Jurkat, Clone E6-1 (cell line): ENCODE results near the gene VAMP2.

ENCODE experiments used
- DNase-seq: peaks from one replicate; pipeline ENCODE4 v3.0.0-alpha.2; 2011; ENCODE audit warnings: low read depth, low spot score
- H3K4me3 ChIP-seq: 2 replicates; pipeline ENCODE4 v1.5.1; 2011; ENCODE audit warnings: mild to moderate bottlenecking, low read length, control low read depth, moderate library complexity

Gene VAMP2

DNA sequence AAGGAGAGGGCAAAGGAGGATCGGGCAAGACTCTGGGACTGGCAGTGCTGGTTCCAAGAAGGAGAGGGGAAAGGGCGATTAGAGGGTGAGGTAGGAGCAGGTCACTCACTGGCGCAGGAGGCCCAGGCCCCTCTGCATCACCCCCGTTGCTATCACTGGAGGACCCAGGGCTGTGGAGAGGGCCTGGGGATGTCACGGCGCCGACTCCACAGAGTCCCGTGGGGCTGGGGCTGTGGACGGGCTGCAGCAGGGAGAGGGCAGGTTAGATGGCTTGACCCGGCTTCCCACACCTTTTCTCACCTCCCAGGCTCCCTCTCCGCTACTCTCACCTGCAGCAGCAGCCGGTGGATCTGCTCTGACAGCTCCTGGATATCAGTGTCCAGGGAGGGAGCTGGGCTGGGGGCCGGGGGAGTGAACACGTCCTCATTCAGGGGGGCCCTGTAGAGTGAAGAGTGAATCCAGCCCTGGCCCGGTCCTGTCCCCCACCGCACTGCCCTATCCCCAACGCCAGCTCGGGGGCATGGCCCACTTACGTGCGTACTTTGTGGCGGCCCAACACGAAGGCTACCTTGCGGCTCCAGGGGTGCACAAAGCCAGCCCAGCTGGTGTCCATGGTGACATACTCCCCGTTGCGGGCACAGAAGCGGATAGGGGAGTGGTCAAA lies 15.5 kb downstream of the VAMP2 start:
- DNase-seq, result no peak
- no peak overlapping the region for H3K4me3 ChIP-seq

DNA sequence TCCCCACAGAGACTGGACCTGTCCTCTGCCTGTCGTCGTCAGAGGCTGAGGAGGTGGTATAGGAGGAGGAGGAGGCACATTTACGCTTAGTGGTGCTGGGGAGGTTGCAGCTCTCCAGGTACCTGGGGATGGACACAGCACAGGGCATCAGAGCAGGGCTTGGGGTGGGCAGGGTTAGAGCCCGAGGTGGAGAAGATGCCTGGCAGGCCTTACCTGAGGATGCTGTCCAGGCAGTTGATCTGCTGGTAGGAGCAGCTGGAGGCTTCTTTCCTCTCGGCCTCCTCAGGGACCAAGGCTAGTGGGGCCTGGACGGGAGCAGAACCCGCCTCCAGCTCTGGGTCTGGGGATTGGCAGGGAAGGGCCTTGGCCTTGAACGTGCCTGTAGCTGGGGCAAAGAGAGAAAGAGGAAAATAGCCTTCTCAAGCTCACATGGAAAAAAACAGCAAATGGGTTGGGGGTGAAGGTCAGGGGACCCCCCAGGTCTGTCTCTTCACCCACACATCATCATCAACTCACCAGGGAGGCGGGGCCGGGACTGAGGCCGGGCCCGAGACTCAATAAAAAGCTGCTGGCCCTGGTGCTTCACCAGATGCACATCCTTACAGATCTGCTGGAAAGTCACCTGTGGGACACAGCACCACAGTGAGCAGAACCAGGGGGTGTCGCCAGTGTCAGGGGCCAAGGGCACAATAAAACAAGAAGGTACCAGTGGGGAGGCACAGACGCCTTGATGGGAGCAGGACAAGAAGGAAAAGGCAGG lies 16.2 kb downstream of the VAMP2 start:
- DNase-seq, result no peak
- H3K4me3 ChIP-seq, result no peak overlapping the region

DNA sequence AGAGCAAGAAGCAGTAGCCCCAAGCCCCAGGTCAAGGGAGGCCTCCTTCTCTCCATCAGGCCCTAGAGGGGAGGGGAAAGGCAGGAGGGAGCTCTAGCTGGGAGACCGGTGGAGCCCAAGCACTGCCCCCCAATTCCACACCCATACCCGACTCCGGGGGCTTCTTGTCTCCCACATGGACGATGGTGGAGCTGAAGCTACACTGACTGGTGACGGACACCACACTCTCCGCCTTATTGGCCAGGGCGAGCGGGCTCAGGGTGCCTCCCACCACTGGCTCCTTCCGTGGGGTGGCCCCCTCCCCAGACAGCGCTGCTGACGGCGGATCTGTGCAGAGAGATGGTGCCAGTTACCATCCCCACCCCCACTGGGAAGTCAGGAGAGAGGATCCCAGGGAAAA lies 16.9 kb downstream of the VAMP2 start:
- no peak for DNase-seq
- no peak overlapping the region for H3K4me3 ChIP-seq

GRCh38 chr17:8144401-8145231 lies 18.1 kb downstream of the VAMP2 start:
- DNase-seq, result no peak
- no peak overlapping the region for H3K4me3 ChIP-seq

DNA sequence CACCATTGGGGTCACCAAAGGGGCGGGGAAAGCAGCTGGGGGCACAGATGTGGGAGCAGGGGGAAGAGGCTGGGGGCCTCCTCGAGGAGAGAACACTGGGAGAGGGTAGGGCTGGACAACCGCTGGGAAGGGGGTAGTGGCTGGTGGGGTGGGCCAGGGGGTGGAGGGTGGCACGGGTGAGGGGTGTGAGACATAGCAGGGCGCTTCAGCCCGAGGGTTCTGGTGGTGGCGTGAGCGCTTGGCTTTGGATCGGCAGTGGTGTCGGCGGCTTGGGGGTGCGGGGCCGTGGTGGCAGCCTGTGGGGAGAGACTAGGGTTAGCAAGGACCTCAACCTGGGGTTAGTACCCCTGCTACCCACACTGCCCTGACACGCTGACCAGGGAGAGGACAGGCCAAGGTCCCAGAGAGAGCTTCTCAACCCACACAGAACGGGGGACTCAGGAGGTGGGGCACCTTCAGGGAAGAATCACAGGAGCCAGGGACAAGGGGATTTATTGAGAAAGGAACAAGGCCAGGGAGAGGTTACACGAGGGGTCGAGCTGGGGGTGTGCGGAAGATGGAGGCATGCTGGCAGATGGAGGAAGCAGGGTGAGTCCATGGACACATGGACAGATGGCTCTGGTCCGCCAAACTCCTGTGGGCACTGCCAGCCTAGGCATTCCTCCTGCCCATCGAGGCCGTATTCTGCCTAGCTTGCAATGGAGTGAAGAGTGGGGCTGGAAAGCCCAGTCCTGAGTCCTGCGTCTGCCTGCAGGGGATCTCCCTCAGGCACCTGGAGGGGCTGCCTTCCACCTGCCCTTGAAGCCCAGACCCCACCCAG lies 19.0 kb downstream of the VAMP2 start:
- no peak for DNase-seq
- H3K4me3 ChIP-seq, result no peak overlapping the region

DNA sequence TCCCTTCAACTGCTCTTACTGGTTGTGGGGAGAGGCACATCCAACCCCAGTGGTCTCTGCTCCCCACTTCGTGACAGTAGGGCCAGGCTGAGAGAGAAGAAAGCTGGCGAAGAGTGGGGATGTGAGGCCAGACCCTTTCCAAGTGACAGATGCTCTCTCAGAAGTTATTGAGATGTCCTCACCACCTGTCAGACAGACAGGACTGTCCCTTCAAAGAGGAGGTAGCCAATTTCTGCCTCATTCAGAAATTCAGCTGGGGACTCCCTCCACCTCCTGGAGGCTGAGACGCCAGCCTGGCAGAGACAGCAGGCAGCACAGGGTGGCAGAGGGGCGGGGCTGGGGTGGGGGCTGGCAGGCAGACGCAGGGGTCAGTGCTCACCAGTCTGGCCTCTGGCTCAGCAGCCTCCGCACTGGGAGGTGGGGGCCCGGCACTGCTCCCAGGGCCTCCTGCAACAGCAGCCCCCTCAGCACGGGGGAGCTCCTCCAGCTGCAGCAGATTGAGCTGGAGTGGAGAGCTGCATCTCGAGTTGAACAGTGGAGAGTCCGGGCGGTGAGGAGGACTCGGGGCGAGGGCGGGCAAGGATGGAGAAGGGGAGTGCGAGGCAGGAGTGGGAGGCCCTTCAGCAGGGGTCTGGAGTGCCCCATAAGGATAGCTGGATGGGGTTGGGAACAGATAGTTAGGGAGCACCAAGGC lies 19.7 kb downstream of the VAMP2 start:
- H3K4me3 ChIP-seq, result no peak overlapping the region
- DNase-seq, result no peak

GRCh38 chr17:8142158-8142886 lies 20.4 kb downstream of the VAMP2 start:
- DNase-seq, result no peak
- no peak overlapping the region for H3K4me3 ChIP-seq

- no peak overlapping the region for H3K4me3 ChIP-seq
- no peak for DNase-seq
Measured at GRCh38 chr17:8141741-8142140, 21.0 kb downstream of the VAMP2 start.

GRCh38 chr17:8141045-8141444 lies 21.7 kb downstream of the VAMP2 start:
- H3K4me3 ChIP-seq, result no peak overlapping the region
- DNase-seq, result no peak

DNA sequence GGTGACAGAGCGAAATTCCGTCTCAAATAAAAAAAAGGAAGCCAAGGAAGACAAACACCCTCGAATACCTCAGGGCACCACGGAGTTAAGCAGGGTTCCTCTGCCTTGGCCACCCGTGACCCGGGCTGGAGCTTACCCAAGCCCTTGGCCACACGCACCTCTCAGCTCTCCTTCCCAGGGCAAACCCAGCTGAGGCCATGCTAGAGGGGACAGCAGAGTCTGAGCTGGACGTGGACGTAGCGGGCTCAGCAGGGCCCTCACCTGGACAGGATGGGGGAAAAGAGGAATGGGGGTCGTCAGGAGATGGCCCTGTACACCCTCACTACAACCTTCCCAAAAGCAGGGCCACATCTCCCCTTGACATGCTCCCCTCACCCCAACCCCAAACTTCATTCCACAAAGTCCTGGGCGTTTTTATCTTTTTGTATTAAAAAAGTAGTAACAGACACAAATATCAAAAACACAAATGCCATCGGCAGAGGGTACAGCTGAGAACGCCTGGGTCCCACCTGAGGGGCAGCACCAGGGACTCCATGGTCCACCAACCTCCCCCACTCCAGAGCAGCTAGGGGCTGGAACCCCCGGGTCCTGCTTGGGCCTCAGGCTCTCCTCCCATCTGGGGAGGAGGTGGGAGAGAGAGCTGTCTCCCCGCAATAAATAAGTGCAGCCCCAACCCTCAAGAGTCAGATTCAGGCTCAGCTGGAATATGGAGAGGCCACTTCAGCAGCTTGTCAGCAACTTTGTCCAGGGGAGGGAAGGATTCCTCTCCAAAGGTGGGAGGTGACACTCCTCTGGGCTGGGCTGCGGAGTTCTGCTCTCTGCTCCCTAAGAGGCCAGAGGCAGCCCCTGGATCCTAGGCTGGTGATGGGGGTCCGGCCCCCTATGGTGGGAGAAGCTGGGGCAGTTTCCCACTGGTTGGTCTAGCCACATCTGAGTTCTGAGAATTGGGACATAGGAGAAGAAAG lies 22.4 kb downstream of the VAMP2 start:
- no peak overlapping the region for H3K4me3 ChIP-seq
- no peak for DNase-seq

- peak; percentile 98 for DNase-seq
- H3K4me3 ChIP-seq, result peak overlapping the region; percentile 63
Measured at GRCh38 chr17:8138672-8139371, 23.9 kb downstream of the VAMP2 start.

DNA sequence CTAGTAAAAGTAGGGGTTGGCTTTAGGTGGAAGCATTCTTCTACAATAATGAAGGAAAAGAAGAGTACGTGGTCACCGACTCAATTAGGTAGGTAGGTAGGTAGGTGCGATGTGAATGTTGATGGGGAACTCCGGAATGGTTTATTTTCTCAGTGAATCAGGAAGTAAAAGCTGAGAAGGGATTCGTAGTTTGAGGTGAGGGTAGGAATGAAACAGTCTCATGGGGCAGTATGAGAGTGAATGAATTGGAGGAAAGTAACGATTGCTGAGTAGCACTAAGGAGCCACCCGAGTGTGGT lies 24.4 kb downstream of the VAMP2 start:
- no peak for DNase-seq
- peak overlapping the region; percentile 47 for H3K4me3 ChIP-seq

- peak overlapping the region; percentile 47 for H3K4me3 ChIP-seq
- DNase-seq, result no peak
Measured at GRCh38 chr17:8137645-8138373, 24.9 kb downstream of the VAMP2 start.

DNA sequence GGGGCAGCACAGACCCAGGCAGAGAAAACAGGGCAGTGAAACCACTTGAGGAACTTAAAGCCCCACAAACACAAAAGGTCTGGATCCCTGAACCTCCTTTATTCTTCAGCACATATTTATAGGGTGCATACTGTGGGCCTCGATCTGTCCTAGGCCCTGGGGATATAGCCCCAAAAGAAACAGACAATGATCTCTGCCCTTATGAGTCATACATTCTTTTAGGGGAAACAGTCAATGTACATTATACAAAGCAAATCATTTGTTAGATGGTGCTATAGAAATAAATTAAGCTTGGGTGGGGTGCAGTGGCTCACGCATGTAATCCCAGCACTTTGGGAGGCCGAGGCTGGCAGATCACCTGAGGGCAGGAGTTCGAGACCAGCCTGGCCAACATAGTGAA lies 28.8 kb downstream of the VAMP2 start:
- H3K4me3 ChIP-seq, result no peak overlapping the region
- no peak for DNase-seq

- H3K4me3 ChIP-seq, result no peak overlapping the region
- DNase-seq, result no peak
Measured at GRCh38 chr17:8133399-8133798, 29.3 kb downstream of the VAMP2 start.

GRCh38 chr17:8131844-8132441 lies 30.8 kb downstream of the VAMP2 start:
- no peak overlapping the region for H3K4me3 ChIP-seq
- DNase-seq, result no peak
